Retina (tissue), 1 donor: ENCODE measurements around the gene OTX2.

Experiments used
- DNase-seq: peaks from one replicate; pipeline ENCODE4 v3.0.0-alpha.2; 2016

The OTX2 gene

GRCh38 chr14:56810147-56810719 lies at the start of gene OTX2:
Gene OTX2, minus strand, starts transcription at chr14:56810479. Its CDS starts 5,023 bp downstream, at chr14:56805456.
- peak; percentile 75 for DNase-seq

- DNase-seq, result no peak
These were observed 48.1 kb upstream of the OTX2 start for GRCh38 chr14:56858422-56858821.

GRCh38 chr14:56857216-56857615 lies 46.9 kb upstream of the OTX2 start:
- DNase-seq, result no peak

GRCh38 chr14:56855891-56856461 lies 45.7 kb upstream of the OTX2 start:
- DNase-seq, result peak; percentile 42

- no peak for DNase-seq
These were observed 44.0 kb upstream of the OTX2 start for GRCh38 chr14:56854325-56854724.

GRCh38 chr14:56846970-56847930 lies 37.0 kb upstream of the OTX2 start:
- no peak for DNase-seq

GRCh38 chr14:56844406-56845002 lies 34.2 kb upstream of the OTX2 start:
- peak; percentile 58 for DNase-seq

GRCh38 chr14:56841611-56842010 lies 31.3 kb upstream of the OTX2 start:
- DNase-seq, result no peak

GRCh38 chr14:56840221-56840620 lies 29.9 kb upstream of the OTX2 start:
- DNase-seq, result no peak

GRCh38 chr14:56829151-56829550 lies 18.9 kb upstream of the OTX2 start:
- no peak for DNase-seq

- no peak for DNase-seq
These were observed 15.9 kb upstream of the OTX2 start for GRCh38 chr14:56826214-56826613.

GRCh38 chr14:56821805-56822610 lies 11.7 kb upstream of the OTX2 start:
- no peak for DNase-seq

- DNase-seq, result no peak
These were observed 10.9 kb upstream of the OTX2 start for GRCh38 chr14:56821177-56821576.

- DNase-seq, result no peak
These were observed 7.2 kb upstream of the OTX2 start for GRCh38 chr14:56817396-56817921.

GRCh38 chr14:56816574-56817391 lies 6.5 kb upstream of the OTX2 start:
- DNase-seq, result peak; percentile 82

GRCh38 chr14:56815745-56816144 lies 5.5 kb upstream of the OTX2 start:
- peak; percentile 20 for DNase-seq

- peak; percentile 17 for DNase-seq
These were observed 4.9 kb upstream of the OTX2 start for GRCh38 chr14:56814969-56815700.

GRCh38 chr14:56814519-56814959 lies 4.3 kb upstream of the OTX2 start:
- DNase-seq, result peak; percentile 66

- DNase-seq, result peak; percentile 44
These were observed 2.9 kb upstream of the OTX2 start for GRCh38 chr14:56813143-56813551.

- DNase-seq, result peak; percentile 62
These were observed 2.3 kb upstream of the OTX2 start for GRCh38 chr14:56812364-56813141.
